K562 (cell line): ENCODE results near the gene FGF14. TPM values are rescaled to one million over a fixed set of nuclear protein-coding genes. Genes with fewer than 3 reads are reported as not detected.

ENCODE experiments used
- ATAC-seq: fragments of 200-7000 bp; cut with Tn5 transposase; 3 replicates; pipeline ENCODE4 v1.9.1; 2020; ENCODE audit warnings: moderate library complexity
- BruUV-seq: library from RNA; stranded (reverse); fragments of 400-500 nt; replicated peaks from 2 replicates; lab custom pipeline; 2021; lab: Mats Ljungman, UMichigan
- CTCF ChIA-PET: fragments of 300-600 bp; formaldehyde crosslinking; extraction: SDS; loops from one replicate; lab custom pipeline; 2021; ENCODE audit warnings: low intra/inter-chr PET ratio; lab: Yijun Ruan, JAX
- POLR2A ChIA-PET: fragments of 300-600, 350-650 bp; sonication (Branson Sonifier 250); formaldehyde crosslinking; extraction: SDS; loops from one replicate; lab custom pipeline; 2021; ENCODE audit warnings: antibody characterized with exemption, inconsistent platforms; lab: Yijun Ruan, JAX
- DNase-seq, 4 experiments: peaks; one replicate each; pipeline versions ENCODE4 v3.0.0 to v3.0.0-alpha.2; 2011 to 2018; ENCODE audit warnings: low spot score in 3 of 4, mixed read lengths in 3 of 4; ENCODE audit errors: extremely low read depth in 1 of 4
- FAIRE-seq: peaks from 2 replicates; lab custom pipeline; 2011; peaks lifted over from hg19 to GRCh38; lab: Jason Lieb, UNC
- H2AFZ ChIP-seq: 2 replicates; pipeline ENCODE4 v1.6.0; 2011; ENCODE audit warnings: low read depth, low read length, control low read depth, inconsistent platforms
- H3K27ac ChIP-seq: fragments of 200-600 bp; 3 replicates; pipeline ENCODE4 v1.8.0; 2011; ENCODE audit warnings: low read depth, mild to moderate bottlenecking, control low read depth, inconsistent platforms, low read length, moderate library complexity, mixed read lengths; ENCODE audit errors: extremely low read depth
- H3K27me3 ChIP-seq, 2 experiments: fragments of 300-600 bp in 1 of 2; 2 replicates in 1 of 2; 3 replicates in 1 of 2; pipeline versions ENCODE4 v1.6.0 to v1.8.0; 2011; ENCODE audit warnings: inconsistent platforms in 2 of 2, low read length in 2 of 2, mild to moderate bottlenecking in 1 of 2, mixed read lengths in 1 of 2, moderate library complexity in 1 of 2; ENCODE audit not compliant: control insufficient read depth in 2 of 2, insufficient read depth in 2 of 2
- H3K36me3 ChIP-seq: fragments of 300-600 bp; 3 replicates; pipeline ENCODE4 v1.8.0; 2011; ENCODE audit warnings: mild to moderate bottlenecking, low read length, inconsistent platforms; ENCODE audit not compliant: control insufficient read depth, insufficient read depth
- H3K4me1 ChIP-seq, 2 experiments: fragments of 200-600 bp in 1 of 2; replicated peaks in 1 of 2; 2 replicates in 1 of 2; 3 replicates in 1 of 2; pipeline versions ENCODE4 v1.5.1 to v1.8.0; 2011; ENCODE audit warnings: inconsistent platforms in 2 of 2, low read length in 2 of 2, mild to moderate bottlenecking in 1 of 2, mixed read lengths in 1 of 2, moderate library complexity in 1 of 2; ENCODE audit not compliant: control insufficient read depth in 2 of 2, insufficient read depth in 2 of 2
- H3K4me2 ChIP-seq: 2 replicates; pipeline ENCODE4 v1.6.1; 2011; ENCODE audit warnings: low read length, control low read depth, inconsistent platforms, mixed read lengths; ENCODE audit not compliant: insufficient read depth
- H3K4me3 ChIP-seq: fragments of 200-600 bp; sonication (generic), shearing (Covaris generic); 2 replicates; pipeline ENCODE4 v1.5.1; 2016; ENCODE audit warnings: control low read depth, inconsistent platforms
- H3K79me2 ChIP-seq: fragments of 200-600 bp; 3 replicates; pipeline ENCODE4 v1.8.0; 2011; ENCODE audit warnings: low read length, inconsistent platforms; ENCODE audit not compliant: control insufficient read depth, insufficient read depth
- H3K9ac ChIP-seq, 2 experiments: 2 replicates each; pipeline versions ENCODE4 v1.6.0 to v1.6.1; 2011; ENCODE audit warnings: low read depth in 2 of 2, low read length in 2 of 2, control low read depth in 1 of 2, inconsistent platforms in 1 of 2, mild to moderate bottlenecking in 1 of 2, mixed read lengths in 1 of 2; ENCODE audit not compliant: insufficient read depth in 1 of 2
- H3K9me1 ChIP-seq: one replicate; pipeline ENCODE4 v1.6.0; 2011; ENCODE audit warnings: inconsistent platforms, mild to moderate bottlenecking, low read length, moderate library complexity; ENCODE audit not compliant: control insufficient read depth, insufficient read depth
- H3K9me3 ChIP-seq: replicated peaks from 2 replicates; pipeline ENCODE4 v1.5.1; 2011; ENCODE audit warnings: low read depth, low read length, inconsistent platforms; ENCODE audit not compliant: control insufficient read depth, insufficient read depth
- H4K20me1 ChIP-seq: replicated peaks from 2 replicates; pipeline ENCODE4 v1.6.1; 2011; ENCODE audit warnings: low read length, inconsistent platforms, mixed read lengths; ENCODE audit not compliant: control insufficient read depth, insufficient read depth
- CC2D1A ChIP-seq: fragments of 450-650 bp; IDR thresholded peaks from 2 replicates; pipeline ENCODE4 v1.6.1; 2017; ENCODE audit warnings: mild to moderate bottlenecking
- MAFG ChIP-seq: fragments of 450-650 bp; conservative IDR thresholded peaks from 2 replicates; pipeline ENCODE4 v1.6.1; 2016; ENCODE audit warnings: missing genetic modification characterization, missing compliant biosample characterization
- NCOA6 ChIP-seq: fragments of 450-650 bp; IDR thresholded peaks from 2 replicates; pipeline ENCODE4 v1.6.1; 2017; ENCODE audit warnings: mild to moderate bottlenecking
- PHB ChIP-seq: fragments of 250-450 bp; sonication (Bioruptor Pico); IDR thresholded peaks from 2 replicates; pipeline ENCODE4 v1.5.0; 2021
- RBM25 ChIP-seq: fragments of 200-400 bp; formaldehyde crosslinking; IDR thresholded peaks from 2 replicates; pipeline ENCODE4 v1.6.1; 2018; ENCODE audit warnings: low read length, low read depth, moderate library complexity; ENCODE audit not compliant: severe bottlenecking
- ZFP30 ChIP-seq: fragments of 250-450 bp; sonication (Bioruptor Pico); IDR thresholded peaks from 2 replicates; pipeline ENCODE4 v1.8.0; 2022; ENCODE audit warnings: moderate library complexity, mild to moderate bottlenecking, inconsistent platforms, borderline replicate concordance
- ZNF354B ChIP-seq: fragments of 250-450 bp; sonication (Bioruptor Pico); IDR thresholded peaks from 2 replicates; pipeline ENCODE4 v1.4.0; 2020
- WGBS: fragments of 100-300 bp; shearing (Covaris generic); methylation state at CpG from one replicate; pipeline ENCODE4 v1.1.6; 2016; ENCODE audit warnings: low coverage, mixed read lengths; ENCODE audit not compliant: insufficient coverage; ENCODE audit errors: missing lambda C conversion rate; 5-methylcytosine and 5-hydroxymethylcytosine counted together
- in situ Hi-C: fragments of 300-500 bp; cut with MboI; formaldehyde crosslinking; loops from 4 replicates; pipeline ENCODE4 v1.15.0; 2018; ENCODE audit warnings: inconsistent platforms, mixed read lengths
- intact Hi-C: fragments of 100-400 bp; cut with micrococcal nuclease; formaldehyde crosslinking; loops from 2 replicates; pipeline ENCODE4 v1.14.2; 2022
- polyA plus RNA-seq, 8 experiments: library from polyadenylated mRNA; depleted of rRNA in 4 of 8; stranded (reverse) in 5 of 8; unstranded in 3 of 8; fragments of >200 nt; fragmentation: Nextera tagmentation in 2 of 8; fragmentation: Illumina TruSeq in 1 of 8; extraction: Ambion mirVana in 2 of 8; extraction: Trizol in 1 of 8; gene quantifications; 2 replicates each; pipeline versions ENCODE4 v1.2.1 to v1.2.3, GENCODE V29; 2011 to 2014; ENCODE audit warnings: inconsistent platforms in 1 of 8, missing spikeins in 1 of 8
- total RNA-seq, 7 experiments: library from RNA; depleted of rRNA in 6 of 7; stranded (reverse); fragments of >200 nt in 6 of 7; fragmentation: Illumina TruSeq in 2 of 7; extraction: Trizol in 2 of 7; gene quantifications; 2 replicates each; pipeline versions ENCODE4 v1.2.1 to v1.2.3, GENCODE V29; 2011 to 2021; ENCODE audit warnings: low replicate concordance in 1 of 7
- TF ChIP-seq, protein P1 (sequence below): IDR thresholded peaks from 2 replicates; pipeline ENCODE4 v1.6.1; 2011; ENCODE audit not compliant: insufficient read length; ENCODE audit errors: extremely low read depth
- TF ChIP-seq, protein P2 (sequence below), 2 experiments: fragments of 450-650 bp; IDR thresholded peaks; 2 replicates each; pipeline ENCODE4 v1.6.1; 2018; ENCODE audit warnings: mild to moderate bottlenecking in 2 of 2, low read depth in 1 of 2; ENCODE audit not compliant: partially characterized antibody in 2 of 2

Gene FGF14
- total and polyA plus RNA-seq, 9 of the 15 experiments (the other 6 are each of a cell fraction or from before 2014, with no cell fraction given): not detected

DNA sequence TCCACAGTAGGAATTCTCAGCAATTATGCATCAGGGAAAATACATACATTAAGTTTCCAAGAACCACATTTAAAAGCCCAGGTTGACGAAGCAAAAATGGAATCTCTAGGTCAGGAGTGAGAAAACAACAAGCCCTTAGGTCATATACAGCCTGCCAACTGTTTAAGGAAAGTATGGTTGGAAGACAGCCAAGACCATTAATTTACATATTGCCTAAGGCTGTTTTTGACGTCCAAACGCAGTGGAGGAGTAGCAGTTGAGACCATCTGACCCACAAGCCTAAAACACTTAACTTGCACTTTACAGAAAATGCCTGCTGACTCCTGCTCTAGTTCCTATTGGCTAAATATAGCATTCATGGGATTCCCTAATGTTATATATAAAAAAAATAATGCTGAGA, 650.4 kb downstream of the FGF14 start:
- H3K79me2 ChIP-seq: no peaks in the 10 kb centered on the region
- ChIA-PET CTCF (no interaction called here), POLR2A (no interaction called here)
- no peak overlapping the region for H3K9ac ChIP-seq
- H3K4me2 ChIP-seq: no peak overlapping the region
- WGBS: 0% methylated on average over 3 of the region's 3 CpGs
- H3K36me3 ChIP-seq: no peaks in the 10 kb centered on the region
- in situ Hi-C loops: no loop called here
- intact Hi-C loops: no loop called here
- no peaks in the 10 kb centered on the region for H4K20me1 ChIP-seq
- no peak for DNase-seq
- no peak for FAIRE-seq
- no peak overlapping the region for H3K4me3 ChIP-seq
- no peaks in the 10 kb centered on the region for H3K27me3 ChIP-seq
- no peak overlapping the region for H3K27ac ChIP-seq
- H3K4me1 ChIP-seq: no peaks in the 10 kb centered on the region
- BruUV-seq: no TSS peak
- no peaks in the 10 kb centered on the region for H3K9me3 ChIP-seq
- ATAC-seq: no peak
- H2AFZ ChIP-seq: no peak overlapping the region
- H3K9me1 ChIP-seq: no peaks in the 10 kb centered on the region
- TF ChIP-seq, protein P1, sequence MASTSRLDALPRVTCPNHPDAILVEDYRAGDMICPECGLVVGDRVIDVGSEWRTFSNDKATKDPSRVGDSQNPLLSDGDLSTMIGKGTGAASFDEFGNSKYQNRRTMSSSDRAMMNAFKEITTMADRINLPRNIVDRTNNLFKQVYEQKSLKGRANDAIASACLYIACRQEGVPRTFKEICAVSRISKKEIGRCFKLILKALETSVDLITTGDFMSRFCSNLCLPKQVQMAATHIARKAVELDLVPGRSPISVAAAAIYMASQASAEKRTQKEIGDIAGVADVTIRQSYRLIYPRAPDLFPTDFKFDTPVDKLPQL: no peak
- TF ChIP-seq RBM25 (no peak), NCOA6 (no peak), ZNF354B (CRISPR knock-in tag) (no peak)

DNA sequence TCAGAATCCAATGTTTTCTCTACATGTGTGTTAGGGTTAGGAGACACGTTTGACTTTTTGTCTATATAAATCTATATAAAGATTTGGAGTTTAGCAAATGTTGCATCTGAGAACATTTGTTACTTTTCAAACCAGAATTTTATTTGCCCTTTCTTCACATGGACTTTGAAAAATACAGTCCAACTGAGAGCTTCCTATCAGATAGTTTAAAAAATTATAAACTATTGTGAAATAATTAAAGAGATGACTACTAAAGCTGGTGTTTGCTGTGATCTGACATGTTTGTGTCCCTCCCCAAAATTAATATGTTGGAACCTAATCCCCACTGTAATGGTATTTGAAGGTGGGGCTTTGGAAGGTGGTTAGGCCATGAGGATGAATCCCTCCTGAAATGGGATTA, 652.3 kb downstream of the FGF14 start:
- TF ChIP-seq CC2D1A: no peak
- TF ChIP-seq MAFG (tag): no peak
- TF ChIP-seq ZFP30 (CRISPR knock-in tag): no peak
- TF ChIP-seq, protein P2, sequence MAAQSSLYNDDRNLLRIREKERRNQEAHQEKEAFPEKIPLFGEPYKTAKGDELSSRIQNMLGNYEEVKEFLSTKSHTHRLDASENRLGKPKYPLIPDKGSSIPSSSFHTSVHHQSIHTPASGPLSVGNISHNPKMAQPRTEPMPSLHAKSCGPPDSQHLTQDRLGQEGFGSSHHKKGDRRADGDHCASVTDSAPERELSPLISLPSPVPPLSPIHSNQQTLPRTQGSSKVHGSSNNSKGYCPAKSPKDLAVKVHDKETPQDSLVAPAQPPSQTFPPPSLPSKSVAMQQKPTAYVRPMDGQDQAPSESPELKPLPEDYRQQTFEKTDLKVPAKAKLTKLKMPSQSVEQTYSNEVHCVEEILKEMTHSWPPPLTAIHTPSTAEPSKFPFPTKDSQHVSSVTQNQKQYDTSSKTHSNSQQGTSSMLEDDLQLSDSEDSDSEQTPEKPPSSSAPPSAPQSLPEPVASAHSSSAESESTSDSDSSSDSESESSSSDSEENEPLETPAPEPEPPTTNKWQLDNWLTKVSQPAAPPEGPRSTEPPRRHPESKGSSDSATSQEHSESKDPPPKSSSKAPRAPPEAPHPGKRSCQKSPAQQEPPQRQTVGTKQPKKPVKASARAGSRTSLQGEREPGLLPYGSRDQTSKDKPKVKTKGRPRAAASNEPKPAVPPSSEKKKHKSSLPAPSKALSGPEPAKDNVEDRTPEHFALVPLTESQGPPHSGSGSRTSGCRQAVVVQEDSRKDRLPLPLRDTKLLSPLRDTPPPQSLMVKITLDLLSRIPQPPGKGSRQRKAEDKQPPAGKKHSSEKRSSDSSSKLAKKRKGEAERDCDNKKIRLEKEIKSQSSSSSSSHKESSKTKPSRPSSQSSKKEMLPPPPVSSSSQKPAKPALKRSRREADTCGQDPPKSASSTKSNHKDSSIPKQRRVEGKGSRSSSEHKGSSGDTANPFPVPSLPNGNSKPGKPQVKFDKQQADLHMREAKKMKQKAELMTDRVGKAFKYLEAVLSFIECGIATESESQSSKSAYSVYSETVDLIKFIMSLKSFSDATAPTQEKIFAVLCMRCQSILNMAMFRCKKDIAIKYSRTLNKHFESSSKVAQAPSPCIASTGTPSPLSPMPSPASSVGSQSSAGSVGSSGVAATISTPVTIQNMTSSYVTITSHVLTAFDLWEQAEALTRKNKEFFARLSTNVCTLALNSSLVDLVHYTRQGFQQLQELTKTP (IDR thresholded peaks at IDR 0.05; ENCODE audit: low read depth in 1 of 2, partially characterized antibody in 2 of 2): no peak
- TF ChIP-seq PHB: no peak
- no peaks in the 10 kb centered on the region for H3K36me3 ChIP-seq
- ChIA-PET CTCF (no interaction called here), POLR2A (no interaction called here)
- H3K27ac ChIP-seq: no peak overlapping the region
- no peaks in the 10 kb centered on the region for H3K79me2 ChIP-seq
- 0% methylated on average over 1 of the region's 1 CpG for WGBS
- H3K4me3 ChIP-seq: no peak overlapping the region
- no TSS peak for BruUV-seq
- H2AFZ ChIP-seq: no peak overlapping the region
- no peak overlapping the region for H3K9ac ChIP-seq
- no peaks in the 10 kb centered on the region for H3K9me3 ChIP-seq
- H3K4me1 ChIP-seq: no peaks in the 10 kb centered on the region
- DNase-seq (no peak), ATAC-seq (no peak), FAIRE-seq (no peak)
- no peak overlapping the region for H3K4me2 ChIP-seq
- H3K9me1 ChIP-seq: no peaks in the 10 kb centered on the region
- intact Hi-C loops: no loop called here
- in situ Hi-C loops: no loop called here
- no peaks in the 10 kb centered on the region for H4K20me1 ChIP-seq
- no peaks in the 10 kb centered on the region for H3K27me3 ChIP-seq
